Neural cell (in vitro differentiated cells): ENCODE data around the gene CAPN8. TPM values are rescaled to one million over a fixed set of nuclear protein-coding genes. Genes with fewer than 3 reads are reported as not detected.

ENCODE experiments used
- H2AFZ ChIP-seq: fragments of 200-600, 300-800 bp; sonication (generic), shearing (Covaris generic); 2 replicates; pipeline ENCODE4 v1.6.0; 2014; ENCODE audit warnings: low read depth, mild to moderate bottlenecking, antibody characterized with exemption, low read length, moderate library complexity
- H3F3A ChIP-seq: fragments of 200-600 bp; shearing (Covaris generic); 2 replicates; pipeline ENCODE4 v1.6.1; 2016; ENCODE audit warnings: mild to moderate bottlenecking, moderate library complexity, mixed read lengths, antibody characterized with exemption, low read length; ENCODE audit not compliant: insufficient read depth, poor library complexity, severe bottlenecking
- H3K27ac ChIP-seq: fragments of 200-600, 300-800 bp; sonication (generic), shearing (Covaris generic); 2 replicates; pipeline ENCODE4 v1.5.1; 2014; ENCODE audit warnings: mild to moderate bottlenecking, low read length, moderate library complexity
- H3K27me3 ChIP-seq: fragments of 300-800, 200-600 bp; sonication (generic), shearing (Covaris generic); 2 replicates; pipeline ENCODE4 v1.6.0; 2014; ENCODE audit warnings: mild to moderate bottlenecking, low read depth, low read length, moderate library complexity; ENCODE audit not compliant: insufficient read depth
- H3K36me3 ChIP-seq: fragments of 300-800, 200-600 bp; sonication (generic), shearing (Covaris generic); 2 replicates; pipeline ENCODE4 v1.5.1; 2014; ENCODE audit warnings: mild to moderate bottlenecking, antibody characterized with exemption, low read length, moderate library complexity; ENCODE audit not compliant: insufficient read depth
- H3K4me2 ChIP-seq: fragments of 300-800, 200-600 bp; sonication (generic), shearing (Covaris generic); 2 replicates; pipeline ENCODE4 v1.6.0; 2014; ENCODE audit warnings: mild to moderate bottlenecking, low read length
- H3K4me3 ChIP-seq: fragments of 300-800, 200-600 bp; sonication (generic), shearing (Covaris generic); 2 replicates; pipeline ENCODE4 v1.5.1; 2014; ENCODE audit warnings: mild to moderate bottlenecking, low read length, moderate library complexity
- H3K79me2 ChIP-seq: fragments of 200-600 bp; shearing (Covaris generic); replicated peaks from 2 replicates; pipeline ENCODE4 v1.6.0; 2014; ENCODE audit warnings: mild to moderate bottlenecking, low read length, moderate library complexity; ENCODE audit not compliant: insufficient read depth
- H3K9ac ChIP-seq: fragments of 300-800, 200-600 bp; sonication (generic), shearing (Covaris generic); 2 replicates; pipeline ENCODE4 v1.6.1; 2016; ENCODE audit warnings: mild to moderate bottlenecking, low read length, mixed read lengths
- H3K9me2 ChIP-seq: fragments of 200-600 bp; shearing (Covaris generic); 2 replicates; pipeline ENCODE4 v1.6.1; 2016; ENCODE audit warnings: mild to moderate bottlenecking, low read length, mixed read lengths; ENCODE audit not compliant: insufficient read depth
- H3K9me3 ChIP-seq: fragments of 200-600, 300-800 bp; sonication (generic), shearing (Covaris generic); 2 replicates; pipeline ENCODE4 v1.6.1; 2016; ENCODE audit warnings: mild to moderate bottlenecking, mixed run types, low read length, moderate library complexity, mixed read lengths
- H4K20me1 ChIP-seq: fragments of 200-600 bp; shearing (Covaris generic); 2 replicates; pipeline ENCODE4 v1.6.1; 2016; ENCODE audit warnings: mild to moderate bottlenecking, mixed run types; ENCODE audit not compliant: insufficient read depth
- CTCF ChIP-seq: fragments of 450-650 bp; IDR thresholded peaks from 2 replicates; pipeline ENCODE4 v1.5.1; 2014; ENCODE audit warnings: antibody characterized with exemption, mild to moderate bottlenecking, moderate library complexity; ENCODE audit not compliant: poor library complexity, severe bottlenecking
- EP300 ChIP-seq: fragments of 450-650 bp; conservative IDR thresholded peaks from 2 replicates; pipeline ENCODE4 v1.6.1; 2014; ENCODE audit warnings: antibody characterized with exemption, mild to moderate bottlenecking, moderate library complexity; ENCODE audit not compliant: poor library complexity, severe bottlenecking
- EZH2 ChIP-seq: fragments of 200-600, 300-800 bp; shearing (Covaris generic), sonication (generic); IDR thresholded peaks from 2 replicates; pipeline ENCODE4 v1.6.1; 2014; ENCODE audit warnings: antibody characterized with exemption, low read length, borderline replicate concordance, mild to moderate bottlenecking; ENCODE audit not compliant: insufficient read depth, poor library complexity, severe bottlenecking
- MXI1 ChIP-seq: fragments of 450-650 bp; conservative IDR thresholded peaks from 2 replicates; pipeline ENCODE4 v1.6.1; 2014; ENCODE audit warnings: antibody characterized with exemption, mild to moderate bottlenecking; ENCODE audit not compliant: poor library complexity, severe bottlenecking
- POLR2AphosphoS5 ChIP-seq: IDR thresholded peaks from 2 replicates; pipeline ENCODE4 v1.6.1; 2012
- RAD21 ChIP-seq: fragments of 450-650 bp; conservative IDR thresholded peaks from 2 replicates; pipeline ENCODE4 v1.6.1; 2014; ENCODE audit warnings: antibody characterized with exemption, mild to moderate bottlenecking, moderate library complexity
- REST ChIP-seq: IDR thresholded peaks from 2 replicates; pipeline ENCODE4 v1.6.1; 2012; ENCODE audit warnings: borderline replicate concordance
- SMC3 ChIP-seq: fragments of 450-650 bp; conservative IDR thresholded peaks from 2 replicates; pipeline ENCODE4 v1.6.1; 2014; ENCODE audit warnings: antibody characterized with exemption, mild to moderate bottlenecking, moderate library complexity; ENCODE audit not compliant: poor library complexity
- TAF1 ChIP-seq: IDR thresholded peaks from 2 replicates; pipeline ENCODE4 v1.6.1; 2012; ENCODE audit warnings: low read depth
- polyA plus RNA-seq: library from polyadenylated mRNA; depleted of rRNA; stranded (reverse); fragments of >200 nt; gene quantifications from 2 replicates; pipeline ENCODE4 v1.2.3, GENCODE V29; 2014

The CAPN8 gene
- polyA plus RNA-seq, 1 donor from 2014 or later, result not detected

DNA sequence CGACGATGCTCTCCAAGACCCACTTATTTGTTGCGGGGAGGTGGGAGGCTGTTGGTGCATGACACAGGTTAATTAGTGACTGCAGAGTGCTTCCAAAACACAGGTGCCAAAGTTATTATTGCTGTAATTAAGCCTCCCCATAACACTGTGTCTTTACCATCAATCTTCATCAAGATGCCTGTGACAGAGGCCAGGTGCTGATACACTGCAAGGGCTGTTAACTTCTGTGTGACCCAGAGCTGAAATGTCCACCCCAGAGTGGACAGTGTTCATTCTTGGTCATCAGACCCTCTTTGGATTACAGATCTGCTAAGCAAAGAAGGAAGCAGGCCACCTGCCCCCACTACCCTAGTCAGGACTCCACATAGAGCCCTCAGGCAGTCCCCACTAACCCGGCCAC lies 55.5 kb downstream of the CAPN8 start:
- no peak overlapping the region for H3K4me3 ChIP-seq
- H3K27ac ChIP-seq, result no peak overlapping the region
- H2AFZ ChIP-seq, result no peak overlapping the region
- H4K20me1 ChIP-seq, result no peaks in the 10 kb centered on the region
- no peaks in the 10 kb centered on the region for H3K27me3 ChIP-seq
- TF ChIP-seq CTCF (no peak), REST (no peak), RAD21 (no peak), EP300 (no peak), POLR2AphosphoS5 (no peak), EZH2 (no peak), SMC3 (no peak), TAF1 (no peak)
- no peak overlapping the region for H3K4me2 ChIP-seq
- H3F3A ChIP-seq, result no peaks in the 10 kb centered on the region
- H3K9me2 ChIP-seq, result no peaks in the 10 kb centered on the region
- H3K9ac ChIP-seq, result no peak overlapping the region
- no peaks in the 10 kb centered on the region for H3K79me2 ChIP-seq
- no peaks in the 10 kb centered on the region for H3K36me3 ChIP-seq
- peaks cover 4% of the 10 kb centered on the region for H3K9me3 ChIP-seq

- peaks cover 4% of the 10 kb centered on the region for H3K9me3 ChIP-seq
- TF ChIP-seq EP300 (no peak), REST (no peak), TAF1 (no peak), SMC3 (no peak), RAD21 (no peak), POLR2AphosphoS5 (no peak), EZH2 (no peak), CTCF (no peak), MXI1 (no peak)
- no peak overlapping the region for H3K4me3 ChIP-seq
- no peak overlapping the region for H2AFZ ChIP-seq
- no peaks in the 10 kb centered on the region for H3K36me3 ChIP-seq
- H3K4me2 ChIP-seq, result no peak overlapping the region
- no peak overlapping the region for H3K27ac ChIP-seq
- no peaks in the 10 kb centered on the region for H3F3A ChIP-seq
- no peaks in the 10 kb centered on the region for H4K20me1 ChIP-seq
- H3K79me2 ChIP-seq, result no peaks in the 10 kb centered on the region
- no peaks in the 10 kb centered on the region for H3K9me2 ChIP-seq
- no peak overlapping the region for H3K9ac ChIP-seq
- no peaks in the 10 kb centered on the region for H3K27me3 ChIP-seq
These were observed 56.4 kb downstream of the CAPN8 start for GRCh38 chr1:223609066-223609465.
